PC-3 (cell line): ENCODE measurements around the gene PMAIP1.

Source experiments
- CTCF ChIP-seq: fragments of 300-600 bp; sonication (generic); conservative IDR thresholded peaks from 2 replicates; pipeline ENCODE4 v1.5.1; 2017; ENCODE audit warnings: antibody characterized with exemption, low read depth, mild to moderate bottlenecking, low read length
- EZH2 ChIP-seq: fragments of 300-600 bp; sonication (generic); IDR thresholded peaks from one replicate; pipeline ENCODE4 v1.6.1; 2017; ENCODE audit warnings: antibody characterized with exemption, mild to moderate bottlenecking, low read length; ENCODE audit not compliant: unreplicated experiment
- EZH2phosphoT487 ChIP-seq: fragments of 300-600 bp; sonication (generic); IDR thresholded peaks from 2 replicates; pipeline ENCODE4 v1.6.1; 2018; ENCODE audit warnings: mild to moderate bottlenecking, antibody characterized with exemption, low read length, borderline replicate concordance

DNA sequence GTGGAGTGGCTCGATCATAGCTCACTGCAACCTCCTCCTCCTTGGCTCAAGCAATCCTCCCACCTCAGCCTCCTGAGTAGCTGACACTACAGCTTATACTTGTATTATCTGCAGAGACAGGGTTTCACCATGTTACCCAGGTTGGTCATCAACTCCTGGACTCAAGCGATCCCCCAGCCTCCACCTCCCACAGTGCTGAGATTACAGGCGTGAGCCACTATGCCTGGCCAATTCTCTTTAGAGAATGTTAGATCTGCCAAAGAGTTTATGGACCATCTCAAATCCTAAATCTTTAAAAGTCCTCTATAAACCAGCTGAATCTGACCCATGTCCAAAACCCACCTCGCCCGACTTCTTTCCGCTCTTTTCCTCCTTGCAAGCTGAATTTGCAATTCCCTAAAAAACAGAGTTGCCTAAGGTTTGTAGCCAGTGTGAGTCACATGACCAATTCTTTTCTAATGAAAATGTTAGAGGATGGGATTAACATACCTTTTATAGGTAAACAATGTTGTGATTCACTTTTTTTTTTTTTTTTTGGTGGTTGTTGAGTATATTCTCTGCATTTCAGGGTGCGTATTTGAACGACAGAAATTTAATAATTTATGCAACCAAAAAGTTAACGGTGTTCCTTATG, 2.4 kb upstream of the PMAIP1 start:
- TF ChIP-seq CTCF (no peak), EZH2 (no peak), EZH2phosphoT487 (no peak)
